Effector CD8-positive, alpha-beta T cell (primary cell): ENCODE data around the gene PLXNA2.

ENCODE experiments used
- DNase-seq: peaks from one replicate; lab custom pipeline; 2025; lab: John Stamatoyannopoulos, UW

PLXNA2 gene

GRCh38 chr1:208265122-208265469, 20.9 kb upstream of the PLXNA2 start:
- DNase-seq, result no peak

GRCh38 chr1:208264469-208265121, 20.4 kb upstream of the PLXNA2 start:
- no peak for DNase-seq

- DNase-seq, result no peak
Measured at GRCh38 chr1:208261874-208262273, 17.7 kb upstream of the PLXNA2 start.

GRCh38 chr1:208258277-208258676, 14.1 kb upstream of the PLXNA2 start:
- no peak for DNase-seq

GRCh38 chr1:208257351-208257750, 13.2 kb upstream of the PLXNA2 start:
- DNase-seq, result no peak

GRCh38 chr1:208256556-208256955, 12.4 kb upstream of the PLXNA2 start:
- no peak for DNase-seq

GRCh38 chr1:208256091-208256490, 11.9 kb upstream of the PLXNA2 start:
- no peak for DNase-seq

GRCh38 chr1:208254862-208255261, 10.7 kb upstream of the PLXNA2 start:
- DNase-seq, result no peak

- no peak for DNase-seq
Measured at GRCh38 chr1:208254376-208254775, 10.2 kb upstream of the PLXNA2 start.

GRCh38 chr1:208252836-208253576, 8.8 kb upstream of the PLXNA2 start:
- no peak for DNase-seq

GRCh38 chr1:208251911-208252835, 8.0 kb upstream of the PLXNA2 start:
- no peak for DNase-seq

GRCh38 chr1:208251015-208251414, 6.8 kb upstream of the PLXNA2 start:
- no peak for DNase-seq

GRCh38 chr1:208250613-208251012, 6.4 kb upstream of the PLXNA2 start:
- no peak for DNase-seq

- no peak for DNase-seq
Measured at GRCh38 chr1:208248991-208249696, 5.0 kb upstream of the PLXNA2 start.

GRCh38 chr1:208248307-208248801, 4.2 kb upstream of the PLXNA2 start:
- no peak for DNase-seq

GRCh38 chr1:208247696-208248095, 3.5 kb upstream of the PLXNA2 start:
- no peak for DNase-seq

- peak; percentile 55 for DNase-seq
Measured at GRCh38 chr1:208245185-208245705, 1.1 kb upstream of the PLXNA2 start.

- DNase-seq, result no peak
Measured at GRCh38 chr1:208243527-208243966, 637 bp downstream of the PLXNA2 start.

GRCh38 chr1:208242941-208243526, 1.1 kb downstream of the PLXNA2 start:
- DNase-seq, result no peak

- DNase-seq, result no peak
Measured at GRCh38 chr1:208242146-208242545, 2.0 kb downstream of the PLXNA2 start.

GRCh38 chr1:208241512-208241911, 2.7 kb downstream of the PLXNA2 start:
- DNase-seq, result no peak
